NCI-H524 treated with DMSO at 0.1 percent for 48 hours (cell line): Measurements from ENCODE around the gene AIRE.
"Not testable (repeated sequence)": the region's sequence is repeated elsewhere in the genome, so short reads cannot be mapped to it uniquely, and the experiment has no call there.

ENCODE experiments used
- DNase-seq: peaks from one replicate; lab custom pipeline; 2025; lab: John Stamatoyannopoulos, UW

The AIRE gene

GRCh38 chr21:44338971-44339910 lies 53.6 kb downstream of the AIRE start, which contains the start of gene CFAP410:
Gene CFAP410 (minus strand): TSS chr21:44339390. CDS start chr21:44339194, 196 bp downstream.
- peak; percentile 58 for DNase-seq

GRCh38 chr21:44341726-44342458 lies 56.2 kb downstream of the AIRE start:
- DNase-seq = not testable (repeated sequence)

GRCh38 chr21:44342981-44343380 lies 57.3 kb downstream of the AIRE start:
- DNase-seq = not testable (repeated sequence)

GRCh38 chr21:44344541-44345183 lies 59.0 kb downstream of the AIRE start:
- DNase-seq = no peak

GRCh38 chr21:44345495-44345894 lies 59.8 kb downstream of the AIRE start:
- DNase-seq = peak; percentile 21

- DNase-seq = no peak
Measured at GRCh38 chr21:44347911-44348451, 62.3 kb downstream of the AIRE start.
